CD14-positive monocyte (primary cell): ENCODE results near the gene KDELR1. TPM values are rescaled to one million over a fixed set of nuclear protein-coding genes. Genes with fewer than 3 reads are reported as not detected.
A peak's percentile ranks its signal among the peaks of the same experiment; 100 is the strongest.

Source experiments
- DNase-seq, 3 donors: peaks; one replicate each; pipeline ENCODE4 v3.0.0-alpha.2; 2011 to 2022
- H2AFZ ChIP-seq: 2 replicates; pipeline ENCODE4 v1.6.0; 2012; ENCODE audit warnings: mild to moderate bottlenecking, low read depth, low read length, inconsistent platforms; ENCODE audit not compliant: insufficient read depth, poor library complexity, severe bottlenecking
- H3K27ac ChIP-seq, 2 donors: 1 replicate in 1 of 2; 2 replicates in 1 of 2; pipeline ENCODE4 v1.5.1; 2012 to 2013; ENCODE audit warnings: low read length in 2 of 2, control low read depth in 1 of 2, inconsistent platforms in 1 of 2, low read depth in 1 of 2, mild to moderate bottlenecking in 1 of 2
- H3K27me3 ChIP-seq, 2 donors: one replicate each; pipeline versions ENCODE4 v1.6.0 to v1.6.1; 2011 to 2013; ENCODE audit warnings: low read length in 2 of 2; ENCODE audit not compliant: control insufficient read depth in 2 of 2, insufficient read depth in 2 of 2
- H3K36me3 ChIP-seq, 2 donors: replicated peaks in 1 of 2; 1 replicate in 1 of 2; 2 replicates in 1 of 2; pipeline versions ENCODE4 v1.5.1 to v1.6.1; 2012 to 2013; ENCODE audit warnings: low read length in 2 of 2, control low read depth in 1 of 2, inconsistent platforms in 1 of 2, mild to moderate bottlenecking in 1 of 2; ENCODE audit not compliant: insufficient read depth in 2 of 2, control insufficient read depth in 1 of 2
- H3K4me1 ChIP-seq, 2 donors: 1 replicate in 1 of 2; 2 replicates in 1 of 2; pipeline versions ENCODE4 v1.5.1 to v1.6.1; 2012 to 2013; ENCODE audit warnings: low read length in 2 of 2, control low read depth in 1 of 2, inconsistent platforms in 1 of 2, mild to moderate bottlenecking in 1 of 2, moderate library complexity in 1 of 2; ENCODE audit not compliant: insufficient read depth in 2 of 2, control insufficient read depth in 1 of 2
- H3K4me2 ChIP-seq: replicated peaks from 2 replicates; pipeline ENCODE3; 2012; ENCODE audit warnings: low read length, moderate library complexity, mild to moderate bottlenecking; ENCODE audit not compliant: poor library complexity, severe bottlenecking; ENCODE audit errors: extremely low read depth
- H3K4me3 ChIP-seq, 3 experiments: fragments of 200-600 bp in 1 of 3; sonication (generic) in 1 of 3; replicated peaks in 1 of 3; 1 replicate in 2 of 3; 2 replicates in 1 of 3; pipeline ENCODE4 v1.5.1; 2011 to 2013; ENCODE audit warnings: low read length in 3 of 3, mild to moderate bottlenecking in 3 of 3, control low read depth in 2 of 3, low read depth in 2 of 3, inconsistent platforms in 1 of 3, moderate library complexity in 1 of 3
- H3K79me2 ChIP-seq: 2 replicates; pipeline ENCODE4 v1.6.0; 2012; ENCODE audit warnings: mild to moderate bottlenecking, control low read depth, inconsistent platforms, low read length, moderate library complexity; ENCODE audit not compliant: insufficient read depth
- H3K9ac ChIP-seq: 2 replicates; pipeline ENCODE4 v1.6.0; 2017; ENCODE audit warnings: low read length, mild to moderate bottlenecking; ENCODE audit not compliant: insufficient read depth, poor library complexity, severe bottlenecking
- H3K9me3 ChIP-seq, 2 donors: replicated peaks in 1 of 2; 1 replicate in 1 of 2; 2 replicates in 1 of 2; pipeline versions ENCODE4 v1.5.1 to v1.6.1; 2012 to 2013; ENCODE audit warnings: low read length in 2 of 2, control low read depth in 1 of 2; ENCODE audit not compliant: control insufficient read depth in 1 of 2, insufficient read depth in 1 of 2
- H4K20me1 ChIP-seq: 2 replicates; pipeline ENCODE4 v1.6.0; 2012; ENCODE audit warnings: mild to moderate bottlenecking, low read length, control low read depth, moderate library complexity; ENCODE audit not compliant: insufficient read depth
- H3K27ac Mint-ChIP-seq, 7 donors: one replicate each; pipeline ENCODE4 v1.8.0; 2020; ENCODE audit warnings: mild to moderate bottlenecking in 7 of 7, mixed read lengths in 7 of 7, moderate library complexity in 6 of 7, inconsistent platforms in 2 of 7
- H3K27me3 Mint-ChIP-seq, 3 donors: one replicate each; pipeline ENCODE4 v1.8.0; 2021 to 2022; ENCODE audit warnings: low read depth in 3 of 3, mild to moderate bottlenecking in 3 of 3, mixed read lengths in 3 of 3, moderate library complexity in 3 of 3, inconsistent platforms in 1 of 3
- H3K36me3 Mint-ChIP-seq, 2 donors: one replicate each; pipeline ENCODE4 v1.8.0; 2020; ENCODE audit warnings: mixed read lengths in 2 of 2, inconsistent platforms in 1 of 2, mild to moderate bottlenecking in 1 of 2
- H3K4me1 Mint-ChIP-seq: one replicate; pipeline ENCODE4 v1.8.0; 2020; ENCODE audit warnings: mild to moderate bottlenecking, mixed read lengths
- H3K4me3 Mint-ChIP-seq, 2 donors: one replicate each; pipeline ENCODE4 v1.8.0; 2020; ENCODE audit warnings: mild to moderate bottlenecking in 2 of 2, mixed read lengths in 2 of 2, moderate library complexity in 1 of 2
- H3K9me3 Mint-ChIP-seq, 7 donors: one replicate each; pipeline ENCODE4 v1.8.0; 2020 to 2022; ENCODE audit warnings: mixed read lengths in 7 of 7, mild to moderate bottlenecking in 6 of 7, moderate library complexity in 6 of 7, inconsistent platforms in 2 of 7
- CTCF ChIP-seq: fragments of 200-600 bp; IDR thresholded peaks from one replicate; pipeline ENCODE4 v1.8.0; 2022; ENCODE audit warnings: antibody characterized with exemption, mild to moderate bottlenecking
- WGBS: methylation state at CpG from one replicate; pipeline ENCODE4 v1.1.5; 2013; ENCODE audit warnings: missing lambda C conversion rate; ENCODE audit not compliant: insufficient coverage; 5-methylcytosine and 5-hydroxymethylcytosine counted together
- intact Hi-C, 2 donors: fragments of 100-400 bp; cut with micrococcal nuclease; formaldehyde crosslinking; loops; one replicate each; pipeline versions ENCODE4 v1.15.0 to v1.15.1; 2023
- polyA minus RNA-seq: library from RNA; depleted of rRNA, polyadenylated mRNA; stranded (reverse); fragments of >200 nt; gene quantifications from 2 replicates; pipeline ENCODE4 v1.2.3, GENCODE V29; 2012
- polyA plus RNA-seq, 3 donors: library from polyadenylated mRNA; depleted of rRNA in 1 of 3; unstranded in 2 of 3; stranded (reverse) in 1 of 3; fragments of 300-500 nt in 2 of 3; fragments of >200 nt in 1 of 3; fragmentation: Illumina TruSeq in 2 of 3; gene quantifications; 1 replicate in 2 of 3; 2 replicates in 1 of 3; pipeline ENCODE4 v1.2.3, GENCODE V29; 2012 to 2021
- total RNA-seq, 12 experiments: library from RNA in 1 of 12; stranded (reverse) in 1 of 12; fragments of 120-200 nt in 1 of 12; gene quantifications; one replicate each; pipeline ENCODE4 v1.2.4 and lab custom pipeline; 2013 to 2026; ENCODE audit warnings: mixed read lengths in 6 of 12, inconsistent platforms in 1 of 12

The KDELR1 gene
- total RNA-seq (2013) = 30.8 TPM
- polyA plus RNA-seq (10 to 100 TPM; 42.0 to 72.0 (median 51.3) TPM), polyA minus RNA-seq (16.2 and 30.1 TPM in 2 replicates), total RNA-seq (lab: John Stamatoyannopoulos, UW) (6.8 to 47.3 (median 24.0) reads per million in 11 experiments)

- intact Hi-C loops = loop anchor here in 1 of 2 donors (10.0 kb wide), 1 partner anchor 53 kb away; the partner anchor contains the start of gene GRWD1
- peak; percentile 82 for TF ChIP-seq CTCF
- peaks cover 17% of the 10 kb centered on the region in 2 donors for H3K4me1 ChIP-seq
Measured at GRCh38 chr19:48391100-48392005, at the start of gene KDELR1. TSS of gene KDELR1 (minus strand) at chr19:48391551. CDS start at chr19:48391358, 193 bp downstream.

GRCh38 chr19:48436586-48436985 is 45.2 kb upstream of the KDELR1 start:
- H3K4me2 ChIP-seq = no peak overlapping the region
- no peaks in the 10 kb centered on the region for H3K4me1 ChIP-seq
- peaks cover 4 to 6% of the 10 kb centered on the region in 2 donors for H3K27me3 ChIP-seq
- H3K4me3 ChIP-seq = no peak overlapping the region
- 93% methylated on average over 3 of the region's 5 CpGs for WGBS
- Mint-ChIP-seq H3K36me3 (peaks cover 2 to 3% of the 10 kb centered on the region in 2 donors), H3K4me3 (no peak overlapping the region), H3K27ac (no peak overlapping the region), H3K9me3 (peaks cover 0 to 4% (median 0%) of the 10 kb centered on the region in 7 donors), H3K4me1 (peaks cover 5% of the 10 kb centered on the region), H3K27me3 (peaks cover 13 to 18% (median 15%) of the 10 kb centered on the region in 3 donors)
- peaks cover 0 to 2% of the 10 kb centered on the region in 2 donors for H3K9me3 ChIP-seq
- no peaks in the 10 kb centered on the region for H3K79me2 ChIP-seq
- intact Hi-C loops = no loop called here
- DNase-seq = no peak
- H4K20me1 ChIP-seq = no peaks in the 10 kb centered on the region
- no peaks in the 10 kb centered on the region for H3K36me3 ChIP-seq
- TF ChIP-seq CTCF = no peak
- H2AFZ ChIP-seq = no peak overlapping the region
- no peak overlapping the region for H3K27ac ChIP-seq
- H3K9ac ChIP-seq = no peak overlapping the region

More at GRCh38 chr19:48391100-48392005, at the start of gene KDELR1:
- H3K27me3 ChIP-seq = peaks cover 34 to 42% of the 10 kb centered on the region in 2 donors
- peak within 1 kb of the TSS; percentile 74 to 89 for H3K27ac ChIP-seq
- H3K36me3 ChIP-seq = peaks cover 13 to 32% of the 10 kb centered on the region in 2 donors
- H2AFZ ChIP-seq = peak within 1 kb of the TSS; percentile 91
- Mint-ChIP-seq H3K9me3 (peaks cover 0 to 29% (median 4%) of the 10 kb centered on the region in 7 donors), H3K27me3 (peaks cover 44 to 49% (median 47%) of the 10 kb centered on the region in 3 donors), H3K36me3 (peaks cover 24 to 30% of the 10 kb centered on the region in 2 donors), H3K27ac (peak within 1 kb of the TSS; percentile 86 to 98 (median 93)), H3K4me3 (peak within 1 kb of the TSS; percentile 93 to 97), H3K4me1 (peaks cover 12% of the 10 kb centered on the region)
- peaks cover 0 to 15% of the 10 kb centered on the region in 2 donors for H3K9me3 ChIP-seq
- H3K4me2 ChIP-seq = peak within 1 kb of the TSS; percentile 91
- 5% methylated on average over 28 of the region's 42 CpGs for WGBS
- peak within 1 kb of the TSS; percentile 94 for H3K9ac ChIP-seq
- peak; percentile 58 to 76 (median 68) for DNase-seq
- H4K20me1 ChIP-seq = peaks cover 5% of the 10 kb centered on the region
- H3K4me3 ChIP-seq = peak within 1 kb of the TSS; percentile 77 to 97 (median 92)
- peaks cover 21% of the 10 kb centered on the region for H3K79me2 ChIP-seq
